H1 (cell line): ENCODE measurements around the gene ARMS2. TPM values are rescaled to one million over a fixed set of nuclear protein-coding genes. Genes with fewer than 3 reads are reported as not detected.
A peak's percentile ranks its signal among the peaks of the same experiment; 100 is the strongest.

Experiments used
- CTCF ChIA-PET: fragments of 300-600 bp; sonication (Branson Sonifier 250); formaldehyde crosslinking; loops from one replicate; lab custom pipeline; 2021; ENCODE audit not compliant: partially characterized antibody; lab: Charles Lee
- POLR2A ChIA-PET: fragments of 300-600 bp; sonication (Branson Sonifier 250); formaldehyde crosslinking; loops from one replicate; lab custom pipeline; 2021; ENCODE audit warnings: inconsistent platforms; ENCODE audit not compliant: partially characterized antibody; lab: Charles Lee
- DNase-seq, 2 experiments: peaks; one replicate each; pipeline versions ENCODE4 v3.0.0 to v3.0.0-alpha.2; 2010 to 2022; ENCODE audit warnings: low spot score in 2 of 2, low read depth in 1 of 2, mixed read lengths in 1 of 2
- FAIRE-seq: peaks from 2 replicates; lab custom pipeline; 2011; peaks lifted over from hg19 to GRCh38; lab: Jason Lieb, UNC
- H2AFZ ChIP-seq: 2 replicates; pipeline ENCODE4 v1.8.1; 2012; ENCODE audit warnings: low read length, inconsistent platforms
- H2AK5ac ChIP-seq: 2 replicates; pipeline ENCODE4 v1.6.1; 2013; ENCODE audit warnings: low read depth, low read length
- H2BK120ac ChIP-seq: replicated peaks from 2 replicates; pipeline ENCODE3; 2013; ENCODE audit warnings: low read depth, low read length, inconsistent platforms
- H2BK12ac ChIP-seq: 2 replicates; pipeline ENCODE4 v1.6.1; 2013; ENCODE audit warnings: low read depth, low read length
- H2BK15ac ChIP-seq: 2 replicates; pipeline ENCODE4 v1.6.1; 2013; ENCODE audit warnings: low read length
- H2BK20ac ChIP-seq: 2 replicates; pipeline ENCODE4 v1.6.1; 2013; ENCODE audit warnings: low read length
- H2BK5ac ChIP-seq: 2 replicates; pipeline ENCODE4 v1.6.1; 2013; ENCODE audit warnings: low read depth, low read length
- H3K14ac ChIP-seq: 2 replicates; pipeline ENCODE4 v1.6.1; 2013; ENCODE audit warnings: inconsistent platforms; ENCODE audit not compliant: insufficient read length
- H3K18ac ChIP-seq: 2 replicates; pipeline ENCODE4 v1.6.1; 2013; ENCODE audit warnings: low read length; ENCODE audit errors: extremely low read depth
- H3K23ac ChIP-seq: 2 replicates; pipeline ENCODE4 v1.6.1; 2013; ENCODE audit warnings: inconsistent platforms; ENCODE audit not compliant: insufficient read length
- H3K23me2 ChIP-seq: 2 replicates; pipeline ENCODE4 v1.6.1; 2013; ENCODE audit warnings: low read depth, low read length
- H3K27ac ChIP-seq: 2 replicates; pipeline ENCODE4 v1.6.1; 2011; ENCODE audit warnings: low read depth, low read length, inconsistent platforms
- H3K27me3 ChIP-seq, 4 experiments: replicated peaks in 1 of 4; 1 replicate in 1 of 4; 2 replicates in 3 of 4; pipeline versions ENCODE4 v1.6.1 to v1.8.1; 2011 to 2013; ENCODE audit warnings: low read length in 3 of 4, mild to moderate bottlenecking in 3 of 4, inconsistent platforms in 2 of 4, mixed read lengths in 2 of 4, moderate library complexity in 1 of 4; ENCODE audit not compliant: control insufficient read depth in 3 of 4, insufficient read depth in 3 of 4; ENCODE audit errors: extremely low read depth in 1 of 4
- H3K36me3 ChIP-seq, 4 experiments: 2 replicates each; pipeline versions ENCODE4 v1.6.1 to v1.8.1; 2011 to 2013; ENCODE audit warnings: mild to moderate bottlenecking in 4 of 4, low read length in 3 of 4, moderate library complexity in 2 of 4, control low read depth in 1 of 4, inconsistent platforms in 1 of 4; ENCODE audit not compliant: insufficient read depth in 4 of 4, control insufficient read depth in 2 of 4
- H3K4ac ChIP-seq: replicated peaks from 2 replicates; pipeline ENCODE3; 2013; ENCODE audit warnings: low read length, low read depth, mixed read lengths, inconsistent platforms; ENCODE audit not compliant: insufficient read length
- H3K4me1 ChIP-seq, 4 experiments: replicated peaks in 1 of 4; 1 replicate in 1 of 4; 2 replicates in 3 of 4; pipeline versions ENCODE4 v1.6.1 to v1.8.1; 2011 to 2013; ENCODE audit warnings: low read length in 3 of 4, inconsistent platforms in 2 of 4, mixed read lengths in 1 of 4; ENCODE audit not compliant: insufficient read depth in 4 of 4, control insufficient read depth in 3 of 4
- H3K4me2 ChIP-seq, 2 experiments: 2 replicates each; pipeline versions ENCODE4 v1.6.1 to v1.8.1; 2011 to 2013; ENCODE audit warnings: low read depth in 2 of 2, low read length in 2 of 2, control low read depth in 1 of 2, inconsistent platforms in 1 of 2, mild to moderate bottlenecking in 1 of 2; ENCODE audit not compliant: insufficient read depth in 1 of 2
- H3K4me3 ChIP-seq, 4 experiments: fragments of 200-600, 300-600 bp in 1 of 4; sonication (generic), shearing (Covaris generic), sonication (Bioruptor Twin) in 1 of 4; 2 replicates each; pipeline versions ENCODE4 v1.5.1 to v1.8.1; 2011 to 2016; ENCODE audit warnings: low read length in 4 of 4, low read depth in 3 of 4, control low read depth in 2 of 4, inconsistent platforms in 2 of 4, mild to moderate bottlenecking in 2 of 4, mixed read lengths in 1 of 4, moderate library complexity in 1 of 4; ENCODE audit not compliant: insufficient read depth in 2 of 4; ENCODE audit errors: extremely low read depth in 1 of 4
- H3K56ac ChIP-seq: replicated peaks from 2 replicates; pipeline ENCODE3; 2013; ENCODE audit warnings: low read depth, mild to moderate bottlenecking, mixed read lengths, low read length, inconsistent platforms; ENCODE audit not compliant: insufficient read length
- H3K79me1 ChIP-seq: 2 replicates; pipeline ENCODE4 v1.6.1; 2013; ENCODE audit warnings: low read depth, low read length, control low read depth
- H3K79me2 ChIP-seq, 2 experiments: 2 replicates each; pipeline versions ENCODE4 v1.6.1 to v1.8.1; 2012 to 2013; ENCODE audit warnings: low read length in 2 of 2, mild to moderate bottlenecking in 2 of 2, inconsistent platforms in 1 of 2; ENCODE audit not compliant: insufficient read depth in 2 of 2, control insufficient read depth in 1 of 2
- H3K9ac ChIP-seq, 4 experiments: replicated peaks in 1 of 4; 1 replicate in 1 of 4; 2 replicates in 3 of 4; pipeline versions ENCODE4 v1.6.1 to v1.8.1; 2011 to 2013; ENCODE audit warnings: low read depth in 3 of 4, low read length in 3 of 4, control low read depth in 2 of 4, mild to moderate bottlenecking in 2 of 4, moderate library complexity in 2 of 4, inconsistent platforms in 1 of 4; ENCODE audit errors: extremely low read depth in 1 of 4
- H3K9me3 ChIP-seq, 2 experiments: 2 replicates each; pipeline versions ENCODE4 v1.6.1 to v1.8.1; 2012 to 2013; ENCODE audit warnings: mild to moderate bottlenecking in 2 of 2, moderate library complexity in 2 of 2, control low read depth in 1 of 2, inconsistent platforms in 1 of 2, low read depth in 1 of 2, low read length in 1 of 2, mixed read lengths in 1 of 2; ENCODE audit not compliant: insufficient read depth in 2 of 2
- H4K20me1 ChIP-seq, 2 experiments: replicated peaks in 1 of 2; 2 replicates each; pipeline versions ENCODE3 to v1.8.1; 2011 to 2013; ENCODE audit warnings: inconsistent platforms in 2 of 2, low read length in 2 of 2, mild to moderate bottlenecking in 1 of 2; ENCODE audit not compliant: insufficient read depth in 2 of 2, control insufficient read depth in 1 of 2
- H4K5ac ChIP-seq: 2 replicates; pipeline ENCODE4 v1.6.1; 2013; ENCODE audit warnings: low read length, low read depth, mixed read lengths, inconsistent platforms; ENCODE audit not compliant: insufficient read length
- H4K8ac ChIP-seq: 2 replicates; pipeline ENCODE4 v1.8.0; 2013; ENCODE audit warnings: mild to moderate bottlenecking, moderate library complexity, low read length, inconsistent platforms; ENCODE audit not compliant: insufficient read depth; ENCODE audit errors: extremely low read depth
- H4K91ac ChIP-seq: replicated peaks from 2 replicates; pipeline ENCODE3; 2013; ENCODE audit warnings: low read length, mixed read lengths, inconsistent platforms; ENCODE audit not compliant: insufficient read length
- ATF2 ChIP-seq: IDR thresholded peaks from 2 replicates; pipeline ENCODE4 v1.6.1; 2012; ENCODE audit warnings: low read length, inconsistent platforms
- ATF3 ChIP-seq: IDR thresholded peaks from 2 replicates; pipeline ENCODE4 v1.6.1; 2011; ENCODE audit warnings: low read depth, mild to moderate bottlenecking, low read length; ENCODE audit not compliant: insufficient read depth
- BRCA1 ChIP-seq: IDR thresholded peaks from 2 replicates; pipeline ENCODE4 v1.6.1; 2012; ENCODE audit warnings: low read depth, low read length, improper control_type of control experiment
- HDAC2 ChIP-seq, 2 experiments: fragments of 300-600 bp in 1 of 2; sonication (generic) in 1 of 2; IDR thresholded peaks; 2 replicates each; pipeline ENCODE4 v1.6.1; 2011 to 2012; ENCODE audit warnings: low read depth in 2 of 2, low read length in 2 of 2, mild to moderate bottlenecking in 2 of 2, moderate library complexity in 2 of 2, borderline replicate concordance in 1 of 2, inconsistent platforms in 1 of 2
- POU5F1 ChIP-seq: IDR thresholded peaks from 2 replicates; pipeline ENCODE4 v1.6.1; 2011; ENCODE audit warnings: low read depth, mild to moderate bottlenecking, low read length, moderate library complexity
- SP2 ChIP-seq: IDR thresholded peaks from 2 replicates; pipeline ENCODE4 v1.6.1; 2012; ENCODE audit warnings: mild to moderate bottlenecking, low read length, inconsistent platforms
- TEAD4 ChIP-seq: IDR thresholded peaks from 2 replicates; pipeline ENCODE4 v1.6.1; 2012; ENCODE audit warnings: low read depth, low read length, inconsistent platforms, mixed read lengths
- WGBS, 2 experiments: shearing (Covaris generic) in 1 of 2; methylation state at CpG; one replicate each; pipeline versions ENCODE4 v1.1.6 to v1.1.7; 2013 to 2015; ENCODE audit warnings: low lambda C conversion rate in 2 of 2, mixed read lengths in 2 of 2, inconsistent platforms in 1 of 2, low coverage in 1 of 2, missing lambda C conversion rate in 1 of 2; ENCODE audit not compliant: insufficient replicate concordance in 2 of 2, insufficient coverage in 1 of 2, insufficient read length in 1 of 2; ENCODE audit errors: extremely low coverage in 1 of 2, missing lambda C conversion rate in 1 of 2; 5-methylcytosine and 5-hydroxymethylcytosine counted together
- polyA plus RNA-seq, 7 experiments: library from polyadenylated mRNA; depleted of rRNA in 3 of 7; stranded (reverse) in 5 of 7; unstranded in 2 of 7; fragments of >200 nt in 5 of 7; fragments of 200-250 nt in 2 of 7; gene quantifications; 1 replicate in 5 of 7; 2 replicates in 1 of 7; 4 replicates in 1 of 7; pipeline versions ENCODE4 v1.2.1 to v1.2.3, GENCODE V29; 2011 to 2013; ENCODE audit warnings: missing spikeins in 2 of 7, mixed read lengths in 2 of 7
- total RNA-seq: library from RNA; stranded (reverse); fragmentation: NEBNext Ultra II Directional; extraction: Animal tissue kit (Norgen Biotek cat#: 25700); gene quantifications from 2 replicates; pipeline ENCODE4 v1.2.1, GENCODE V29; 2021

ARMS2 gene
- total and polyA plus RNA-seq, 2 of the 8 experiments (the other 6 are each of a cell fraction or from before 2014, with no cell fraction given), result not detected

GRCh38 chr10:122457934-122458333 lies 3.5 kb downstream of the ARMS2 start:
- FAIRE-seq (no peak), DNase-seq (peak in 1 of 2 experiments; percentile 3)
- H3K36me3 ChIP-seq, result peaks cover 0 to 6% (median 0%) of the 10 kb centered on the region in 4 experiments; a peak in 1 of 8 replicates
- peaks cover 19 to 32% (median 28%) of the 10 kb centered on the region in 4 experiments for H3K27me3 ChIP-seq
- no peak overlapping the region for H3K4me2 ChIP-seq
- H4K91ac ChIP-seq, result no peak overlapping the region
- H3K9ac ChIP-seq, result no peak overlapping the region
- H2BK5ac ChIP-seq, result no peak overlapping the region
- H3K23ac ChIP-seq, result no peak overlapping the region
- TF ChIP-seq ATF2 (no peak), BRCA1 (no peak), ATF3 (no peak), POU5F1 (no peak), TEAD4 (no peak), SP2 (no peak), HDAC2 (IDR thresholded peaks at IDR 0.05; ENCODE audit: borderline replicate concordance in 1 of 2, low read depth in 2 of 2, low read length in 2 of 2) (no peak)
- H3K23me2 ChIP-seq, result peaks cover 17% of the 10 kb centered on the region; the same call in 1 of the 2 replicates
- no peak overlapping the region for H4K5ac ChIP-seq
- H2BK20ac ChIP-seq, result no peak overlapping the region
- H4K8ac ChIP-seq, result no peak overlapping the region
- no peak overlapping the region for H3K14ac ChIP-seq
- no peak overlapping the region for H2AK5ac ChIP-seq
- peaks cover 0 to 17% (median 6%) of the 10 kb centered on the region in 4 experiments; a peak in 6 of 7 replicates for H3K4me1 ChIP-seq
- no peak overlapping the region for H2AFZ ChIP-seq
- no peak overlapping the region for H2BK15ac ChIP-seq
- no peak overlapping the region for H2BK120ac ChIP-seq
- 90% methylated on average over 5 of the region's 5 CpGs; no CpG with 5 or more reads in 1 of the 2 experiments for WGBS, 2 experiments
- no peaks in the 10 kb centered on the region for H3K79me1 ChIP-seq
- no peak overlapping the region for H2BK12ac ChIP-seq
- no peak overlapping the region for H3K18ac ChIP-seq
- H4K20me1 ChIP-seq, result peaks cover 0 to under 1% of the 10 kb centered on the region in 2 experiments
- no peak overlapping the region for H3K4ac ChIP-seq
- H3K4me3 ChIP-seq, result no peak overlapping the region
- H3K56ac ChIP-seq, result no peak overlapping the region
- POLR2A ChIA-PET, result interaction anchor here (0.7 kb wide), 1 partner anchor 135 kb away, joined by 3 read pairs; no protein-coding TSS in a partner anchor
- H3K27ac ChIP-seq, result no peak overlapping the region
- CTCF ChIA-PET, result interaction anchor here (0.8 to 3.7 kb wide), 5 partner anchors 9 to 190 kb away, joined by 3 to 12 read pairs (median 5); no protein-coding TSS in a partner anchor
- H3K9me3 ChIP-seq, result no peaks in the 10 kb centered on the region
- no peaks in the 10 kb centered on the region for H3K79me2 ChIP-seq
